Measurements from ENCODE around the gene CCNE1.

The CCNE1 gene

GRCh38 chr19:29812080-29812880 is 489 bp downstream of the CCNE1 start (continued):
- TF ChIP-seq ZNF585B (tag by site-specific recombination; IDR thresholded peaks at IDR 0.05) (no peak), ZBTB44 (tag by site-specific recombination; IDR thresholded peaks at IDR 0.05) (no peak), ZNF571 (tag by site-specific recombination; IDR thresholded peaks at IDR 0.05) (no peak), ZNF596 (tag by site-specific recombination; IDR thresholded peaks at IDR 0.05) (0 out of 2 replicates have a peak, but pooled peaks have one; percentile 18), ZBTB20 (tag by site-specific recombination; IDR thresholded peaks at IDR 0.05) (peak; percentile 41; the same call in 1 of the 2 replicates), ZFHX2 (tag by site-specific recombination; conservative IDR thresholded peaks at IDR 0.05) (no peak; the same call in 1 of the 2 replicates), ZNF501 (tag by site-specific recombination; IDR thresholded peaks at IDR 0.05) (0 out of 2 replicates have a peak, but pooled peaks have one; percentile 27), ZNF394 (tag by site-specific recombination; IDR thresholded peaks at IDR 0.05; ENCODE audit: borderline replicate concordance) (no peak), YY1 (tag by site-specific recombination; IDR thresholded peaks at IDR 0.05) (peak; percentile 37; the same call in 1 of the 2 replicates), ZNF561 (tag by site-specific recombination; IDR thresholded peaks at IDR 0.05; ENCODE audit: borderline replicate concordance) (peak; percentile 75; the same call in 1 of the 2 replicates), ZNF747 (tag by site-specific recombination; IDR thresholded peaks at IDR 0.05) (no peak), ZIC2 (tag by site-specific recombination; IDR thresholded peaks at IDR 0.05) (no peak; the same call in 1 of the 2 replicates), ZNF324 (tag by site-specific recombination; IDR thresholded peaks at IDR 0.05) (no peak), ZNF214 (tag by site-specific recombination; IDR thresholded peaks at IDR 0.05; ENCODE audit: borderline replicate concordance) (no peak), ZNF248 (tag by site-specific recombination; IDR thresholded peaks at IDR 0.05) (no peak), ZSCAN30 (tag by site-specific recombination; IDR thresholded peaks at IDR 0.05) (peak; percentile 59; the same call in 1 of the 2 replicates), ZNF146 (tag by site-specific recombination; IDR thresholded peaks at IDR 0.05) (peak; percentile 10; the same call in 1 of the 2 replicates), PRDM10 (tag by site-specific recombination; IDR thresholded peaks at IDR 0.05) (peak; percentile 37; the same call in 1 of the 2 replicates), ZFP41 (tag by site-specific recombination; IDR thresholded peaks at IDR 0.05; ENCODE audit: borderline replicate concordance) (no peak), GLIS2 (tag by site-specific recombination; IDR thresholded peaks at IDR 0.05) (peak; percentile 41; the same call in 1 of the 2 replicates), KLF8 (tag by site-specific recombination; IDR thresholded peaks at IDR 0.05) (peak; percentile 39; the same call in 1 of the 2 replicates)
- TF ChIP-seq, protein P1, sequence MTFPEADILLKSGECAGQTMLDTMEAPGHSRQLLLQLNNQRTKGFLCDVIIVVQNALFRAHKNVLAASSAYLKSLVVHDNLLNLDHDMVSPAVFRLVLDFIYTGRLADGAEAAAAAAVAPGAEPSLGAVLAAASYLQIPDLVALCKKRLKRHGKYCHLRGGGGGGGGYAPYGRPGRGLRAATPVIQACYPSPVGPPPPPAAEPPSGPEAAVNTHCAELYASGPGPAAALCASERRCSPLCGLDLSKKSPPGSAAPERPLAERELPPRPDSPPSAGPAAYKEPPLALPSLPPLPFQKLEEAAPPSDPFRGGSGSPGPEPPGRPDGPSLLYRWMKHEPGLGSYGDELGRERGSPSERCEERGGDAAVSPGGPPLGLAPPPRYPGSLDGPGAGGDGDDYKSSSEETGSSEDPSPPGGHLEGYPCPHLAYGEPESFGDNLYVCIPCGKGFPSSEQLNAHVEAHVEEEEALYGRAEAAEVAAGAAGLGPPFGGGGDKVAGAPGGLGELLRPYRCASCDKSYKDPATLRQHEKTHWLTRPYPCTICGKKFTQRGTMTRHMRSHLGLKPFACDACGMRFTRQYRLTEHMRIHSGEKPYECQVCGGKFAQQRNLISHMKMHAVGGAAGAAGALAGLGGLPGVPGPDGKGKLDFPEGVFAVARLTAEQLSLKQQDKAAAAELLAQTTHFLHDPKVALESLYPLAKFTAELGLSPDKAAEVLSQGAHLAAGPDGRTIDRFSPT (tag by site-specific recombination; IDR thresholded peaks at IDR 0.05) = peak; percentile 58
- TF ChIP-seq, protein P2, sequence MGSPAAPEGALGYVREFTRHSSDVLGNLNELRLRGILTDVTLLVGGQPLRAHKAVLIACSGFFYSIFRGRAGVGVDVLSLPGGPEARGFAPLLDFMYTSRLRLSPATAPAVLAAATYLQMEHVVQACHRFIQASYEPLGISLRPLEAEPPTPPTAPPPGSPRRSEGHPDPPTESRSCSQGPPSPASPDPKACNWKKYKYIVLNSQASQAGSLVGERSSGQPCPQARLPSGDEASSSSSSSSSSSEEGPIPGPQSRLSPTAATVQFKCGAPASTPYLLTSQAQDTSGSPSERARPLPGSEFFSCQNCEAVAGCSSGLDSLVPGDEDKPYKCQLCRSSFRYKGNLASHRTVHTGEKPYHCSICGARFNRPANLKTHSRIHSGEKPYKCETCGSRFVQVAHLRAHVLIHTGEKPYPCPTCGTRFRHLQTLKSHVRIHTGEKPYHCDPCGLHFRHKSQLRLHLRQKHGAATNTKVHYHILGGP (tag by site-specific recombination; IDR thresholded peaks at IDR 0.05) = no peak
- TF ChIP-seq, protein P3, sequence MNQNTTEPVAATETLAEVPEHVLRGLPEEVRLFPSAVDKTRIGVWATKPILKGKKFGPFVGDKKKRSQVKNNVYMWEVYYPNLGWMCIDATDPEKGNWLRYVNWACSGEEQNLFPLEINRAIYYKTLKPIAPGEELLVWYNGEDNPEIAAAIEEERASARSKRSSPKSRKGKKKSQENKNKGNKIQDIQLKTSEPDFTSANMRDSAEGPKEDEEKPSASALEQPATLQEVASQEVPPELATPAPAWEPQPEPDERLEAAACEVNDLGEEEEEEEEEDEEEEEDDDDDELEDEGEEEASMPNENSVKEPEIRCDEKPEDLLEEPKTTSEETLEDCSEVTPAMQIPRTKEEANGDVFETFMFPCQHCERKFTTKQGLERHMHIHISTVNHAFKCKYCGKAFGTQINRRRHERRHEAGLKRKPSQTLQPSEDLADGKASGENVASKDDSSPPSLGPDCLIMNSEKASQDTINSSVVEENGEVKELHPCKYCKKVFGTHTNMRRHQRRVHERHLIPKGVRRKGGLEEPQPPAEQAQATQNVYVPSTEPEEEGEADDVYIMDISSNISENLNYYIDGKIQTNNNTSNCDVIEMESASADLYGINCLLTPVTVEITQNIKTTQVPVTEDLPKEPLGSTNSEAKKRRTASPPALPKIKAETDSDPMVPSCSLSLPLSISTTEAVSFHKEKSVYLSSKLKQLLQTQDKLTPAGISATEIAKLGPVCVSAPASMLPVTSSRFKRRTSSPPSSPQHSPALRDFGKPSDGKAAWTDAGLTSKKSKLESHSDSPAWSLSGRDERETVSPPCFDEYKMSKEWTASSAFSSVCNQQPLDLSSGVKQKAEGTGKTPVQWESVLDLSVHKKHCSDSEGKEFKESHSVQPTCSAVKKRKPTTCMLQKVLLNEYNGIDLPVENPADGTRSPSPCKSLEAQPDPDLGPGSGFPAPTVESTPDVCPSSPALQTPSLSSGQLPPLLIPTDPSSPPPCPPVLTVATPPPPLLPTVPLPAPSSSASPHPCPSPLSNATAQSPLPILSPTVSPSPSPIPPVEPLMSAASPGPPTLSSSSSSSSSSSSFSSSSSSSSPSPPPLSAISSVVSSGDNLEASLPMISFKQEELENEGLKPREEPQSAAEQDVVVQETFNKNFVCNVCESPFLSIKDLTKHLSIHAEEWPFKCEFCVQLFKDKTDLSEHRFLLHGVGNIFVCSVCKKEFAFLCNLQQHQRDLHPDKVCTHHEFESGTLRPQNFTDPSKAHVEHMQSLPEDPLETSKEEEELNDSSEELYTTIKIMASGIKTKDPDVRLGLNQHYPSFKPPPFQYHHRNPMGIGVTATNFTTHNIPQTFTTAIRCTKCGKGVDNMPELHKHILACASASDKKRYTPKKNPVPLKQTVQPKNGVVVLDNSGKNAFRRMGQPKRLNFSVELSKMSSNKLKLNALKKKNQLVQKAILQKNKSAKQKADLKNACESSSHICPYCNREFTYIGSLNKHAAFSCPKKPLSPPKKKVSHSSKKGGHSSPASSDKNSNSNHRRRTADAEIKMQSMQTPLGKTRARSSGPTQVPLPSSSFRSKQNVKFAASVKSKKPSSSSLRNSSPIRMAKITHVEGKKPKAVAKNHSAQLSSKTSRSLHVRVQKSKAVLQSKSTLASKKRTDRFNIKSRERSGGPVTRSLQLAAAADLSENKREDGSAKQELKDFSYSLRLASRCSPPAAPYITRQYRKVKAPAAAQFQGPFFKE (tag by site-specific recombination; IDR thresholded peaks at IDR 0.05; ENCODE audit: borderline replicate concordance) = no peak

Measured in HEK293 (cell line).